Mucosa of stomach (tissue), 1 donor: ENCODE measurements around the gene ALDH16A1.

Experiments
- H3K27me3 ChIP-seq: one replicate; pipeline ENCODE4 v1.7.0; 2013; ENCODE audit warnings: mild to moderate bottlenecking, low read length; ENCODE audit not compliant: control insufficient read depth, insufficient read depth
- H3K36me3 ChIP-seq: one replicate; pipeline ENCODE4 v1.7.0; 2013; ENCODE audit warnings: low read length; ENCODE audit not compliant: control insufficient read depth, insufficient read depth
- H3K4me1 ChIP-seq: one replicate; pipeline ENCODE4 v1.7.0; 2013; ENCODE audit warnings: mild to moderate bottlenecking, low read length; ENCODE audit not compliant: control insufficient read depth, insufficient read depth
- H3K4me3 ChIP-seq: one replicate; pipeline ENCODE4 v1.7.0; 2013; ENCODE audit warnings: low read length
- H3K9ac ChIP-seq: one replicate; pipeline ENCODE4 v1.7.0; 2013; ENCODE audit warnings: mild to moderate bottlenecking, low read length, moderate library complexity
- H3K9me3 ChIP-seq: one replicate; pipeline ENCODE4 v1.7.0; 2013; ENCODE audit warnings: mild to moderate bottlenecking, low read length, moderate library complexity; ENCODE audit not compliant: control insufficient read depth
- donor health status: Pancreatic carcinoma.

ALDH16A1 gene

DNA sequence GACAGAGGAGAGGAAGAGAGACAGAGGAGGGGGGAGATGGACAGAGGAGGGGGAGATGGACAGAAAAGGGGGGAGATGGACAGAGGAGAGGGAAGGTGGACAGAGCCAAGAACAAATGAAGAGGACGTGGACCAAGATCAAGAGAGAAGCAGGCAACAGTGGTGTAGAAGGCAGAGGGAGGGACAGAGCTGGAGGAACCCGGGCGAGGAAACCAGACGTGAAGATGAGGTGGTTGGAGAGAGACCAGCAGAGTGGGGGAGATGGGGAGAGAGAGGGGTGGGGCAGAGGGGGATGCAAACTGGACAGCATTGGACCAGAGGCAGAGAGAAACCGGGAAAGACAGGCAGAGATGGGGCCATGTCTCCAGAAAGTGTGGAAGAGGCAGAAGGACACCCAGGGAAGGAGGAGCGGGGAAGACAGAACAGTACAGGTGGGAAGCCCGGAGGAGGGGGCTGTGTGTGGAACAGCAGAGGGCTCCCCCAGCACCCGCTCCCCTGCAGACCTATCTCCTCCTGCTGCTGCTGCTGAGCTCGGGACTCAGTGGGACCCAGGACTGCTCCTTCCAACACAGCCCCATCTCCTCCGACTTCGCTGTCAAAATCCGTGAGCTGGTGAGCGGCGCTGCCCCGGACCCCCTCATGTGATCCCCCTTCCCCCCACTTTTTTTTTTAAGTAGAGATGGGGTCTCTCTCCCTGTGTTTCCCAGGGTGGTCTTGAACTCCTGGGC is 22.3 kb downstream of the ALDH16A1 start:
- Histone ChIP-seq H3K36me3 (no peaks in the 10 kb centered on the region), H3K9me3 (no peaks in the 10 kb centered on the region), H3K27me3 (no peaks in the 10 kb centered on the region), H3K4me3 (no peak overlapping the region), H3K4me1 (peaks cover 6% of the 10 kb centered on the region), H3K9ac (peak overlapping the region; percentile 89)

DNA sequence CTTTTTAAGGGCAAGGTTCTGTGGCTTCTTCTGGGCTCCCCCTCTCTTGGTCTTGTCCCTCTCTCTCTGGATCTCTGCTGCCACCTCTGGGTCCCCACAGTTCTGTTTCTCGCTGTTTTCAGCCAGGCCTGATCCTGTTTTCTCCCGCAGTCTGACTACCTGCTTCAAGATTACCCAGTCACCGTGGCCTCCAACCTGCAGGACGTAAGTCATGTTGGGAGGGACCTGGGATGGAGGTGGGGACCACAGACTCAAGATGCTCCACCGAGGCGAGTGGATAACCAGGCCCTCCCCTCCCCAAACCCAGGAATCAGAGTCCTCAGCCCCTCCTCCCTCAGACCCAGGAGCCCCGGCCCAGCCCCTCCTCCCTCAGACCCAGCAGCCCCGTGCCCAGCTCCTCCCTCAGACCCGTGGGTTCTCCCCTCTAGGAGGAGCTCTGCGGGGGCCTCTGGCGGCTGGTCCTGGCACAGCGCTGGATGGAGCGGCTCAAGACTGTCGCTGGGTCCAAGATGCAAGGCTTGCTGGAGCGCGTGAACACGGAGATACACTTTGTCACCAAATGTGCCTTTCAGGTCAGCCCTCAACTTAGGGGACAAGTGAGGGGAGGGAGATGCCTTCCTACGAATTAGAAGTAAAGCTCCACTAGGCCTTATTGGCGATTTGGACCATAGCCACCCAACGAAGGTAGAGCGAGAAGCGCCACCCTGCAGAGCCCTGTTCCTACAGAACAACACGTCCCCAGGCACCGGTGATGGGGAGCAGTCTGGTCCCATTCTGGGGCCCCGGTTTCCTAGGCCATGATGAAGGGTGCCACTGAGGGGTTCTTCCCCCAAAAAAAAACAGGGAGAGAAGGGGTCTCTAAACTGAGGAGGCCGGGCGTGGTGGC is 23.2 kb downstream of the ALDH16A1 start:
- Histone ChIP-seq H3K4me1 (peaks cover 6% of the 10 kb centered on the region), H3K9me3 (no peaks in the 10 kb centered on the region), H3K36me3 (no peaks in the 10 kb centered on the region), H3K9ac (no peak overlapping the region), H3K4me3 (no peak overlapping the region), H3K27me3 (no peaks in the 10 kb centered on the region)

DNA sequence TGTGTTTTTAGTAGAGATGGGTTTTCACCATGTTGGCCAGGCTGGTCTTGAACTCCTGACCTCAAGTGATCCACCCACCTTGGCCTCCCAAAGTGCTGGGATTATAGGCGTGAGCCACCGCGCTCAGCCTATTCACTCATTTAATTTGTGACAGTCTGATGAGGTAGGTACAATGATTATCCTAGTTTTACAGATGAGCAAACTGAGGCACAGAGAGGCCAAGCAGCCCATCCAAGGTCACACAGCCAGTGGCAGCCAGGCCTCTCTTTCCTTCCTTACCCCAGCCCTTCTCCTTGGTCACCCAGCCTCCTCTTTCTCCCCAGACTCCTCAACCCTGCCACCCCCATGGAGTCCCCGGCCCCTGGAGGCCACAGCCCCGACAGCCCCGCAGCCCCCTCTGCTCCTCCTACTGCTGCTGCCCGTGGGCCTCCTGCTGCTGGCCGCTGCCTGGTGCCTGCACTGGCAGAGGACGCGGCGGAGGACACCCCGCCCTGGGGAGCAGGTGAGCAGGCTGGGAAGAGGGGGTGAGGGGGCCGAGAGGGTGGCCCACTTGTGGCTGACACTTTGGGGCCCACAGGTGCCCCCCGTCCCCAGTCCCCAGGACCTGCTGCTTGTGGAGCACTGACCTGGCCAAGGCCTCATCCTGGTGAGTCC is 27.1 kb downstream of the ALDH16A1 start:
- no peaks in the 10 kb centered on the region for H3K4me1 ChIP-seq
- no peak overlapping the region for H3K4me3 ChIP-seq
- H3K9me3 ChIP-seq: no peaks in the 10 kb centered on the region
- H3K36me3 ChIP-seq: no peaks in the 10 kb centered on the region
- no peaks in the 10 kb centered on the region for H3K27me3 ChIP-seq
- no peak overlapping the region for H3K9ac ChIP-seq

DNA sequence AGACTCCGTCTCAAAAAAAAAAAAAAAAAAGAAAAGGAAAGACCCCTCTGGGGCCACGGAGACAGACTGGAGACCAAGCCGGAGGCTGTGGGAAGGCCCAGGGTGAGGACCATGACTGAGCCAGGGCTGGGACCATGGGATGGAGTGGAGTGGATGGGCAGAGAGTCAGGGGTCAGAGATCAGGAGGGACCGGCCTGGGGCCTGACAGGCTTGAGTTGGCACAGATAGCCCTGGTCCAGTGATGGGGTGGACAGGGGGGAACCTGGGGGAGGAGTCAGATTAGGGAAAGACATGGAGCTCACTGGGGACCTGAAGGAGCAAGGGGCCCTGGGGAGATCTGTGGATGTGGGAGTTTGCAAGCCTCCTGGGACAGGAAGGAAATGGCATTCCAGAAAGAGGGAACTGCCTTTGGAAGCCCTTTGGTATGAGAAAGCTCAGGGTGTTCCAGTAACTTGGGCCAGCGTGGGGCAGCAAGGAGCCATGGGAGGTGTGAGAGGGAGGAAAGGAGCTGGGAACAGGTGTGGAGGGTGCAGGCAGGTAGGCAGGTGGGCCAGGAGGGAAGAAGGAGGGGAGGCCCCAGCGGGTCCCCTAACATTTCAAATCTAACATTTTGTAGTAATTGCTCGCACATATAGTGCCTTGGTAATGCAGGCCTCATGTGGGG is 28.1 kb downstream of the ALDH16A1 start:
- no peaks in the 10 kb centered on the region for H3K9me3 ChIP-seq
- no peaks in the 10 kb centered on the region for H3K36me3 ChIP-seq
- H3K4me1 ChIP-seq: no peaks in the 10 kb centered on the region
- no peak overlapping the region for H3K4me3 ChIP-seq
- H3K27me3 ChIP-seq: no peaks in the 10 kb centered on the region
- H3K9ac ChIP-seq: no peak overlapping the region

DNA sequence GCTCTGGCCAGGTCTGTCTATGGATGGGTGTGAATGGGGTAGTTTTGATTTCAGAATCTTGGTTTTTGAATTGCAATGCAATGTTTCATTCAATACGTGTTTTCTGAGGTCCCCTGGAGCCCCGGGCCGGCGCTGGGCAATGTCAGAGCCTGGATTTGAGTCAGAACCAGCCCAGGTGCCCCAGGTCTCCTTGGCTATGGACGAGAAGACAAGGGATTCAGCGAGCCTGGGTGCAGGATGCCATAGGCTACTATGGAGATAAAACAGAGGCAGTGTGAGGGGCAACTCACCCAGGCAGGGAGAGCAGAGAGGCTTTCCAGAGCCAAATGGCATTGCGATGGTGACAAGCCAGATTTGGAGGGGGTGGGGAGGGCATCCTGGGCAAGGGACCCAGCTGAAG is 33.2 kb downstream of the ALDH16A1 start:
- Histone ChIP-seq H3K4me3 (no peak overlapping the region), H3K9me3 (no peaks in the 10 kb centered on the region), H3K4me1 (peaks cover 22% of the 10 kb centered on the region), H3K9ac (no peak overlapping the region), H3K27me3 (no peaks in the 10 kb centered on the region), H3K36me3 (peaks cover 14% of the 10 kb centered on the region)

DNA sequence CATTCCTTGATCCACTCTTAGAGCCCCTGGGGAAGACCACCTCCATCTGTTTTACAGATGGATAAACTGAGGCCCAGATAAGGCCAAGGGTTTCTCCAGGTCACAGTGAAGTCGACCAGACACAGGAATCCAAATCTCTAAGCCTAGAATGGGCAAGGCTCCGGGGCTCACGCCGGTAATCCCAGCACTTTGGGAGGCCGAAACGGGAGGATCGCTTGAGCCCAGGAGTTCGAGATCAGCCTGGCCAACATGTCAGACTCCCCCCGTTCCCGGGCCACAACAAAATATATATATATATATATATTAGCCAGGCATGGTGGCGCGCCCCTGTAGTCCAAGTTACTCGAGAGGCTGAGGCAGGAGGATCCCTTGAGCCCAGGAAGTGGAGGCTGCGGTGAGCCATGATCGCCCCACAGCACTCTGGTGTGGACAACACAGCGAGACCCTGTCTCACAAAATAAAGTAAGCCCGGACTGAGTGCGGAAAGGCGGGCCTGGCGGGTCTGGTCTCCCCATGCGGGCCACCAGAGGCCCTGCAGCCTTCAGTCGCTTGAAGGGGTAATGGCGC is 33.8 kb downstream of the ALDH16A1 start:
- H3K4me1 ChIP-seq: peaks cover 22% of the 10 kb centered on the region
- no peaks in the 10 kb centered on the region for H3K9me3 ChIP-seq
- H3K9ac ChIP-seq: peak overlapping the region; percentile 51
- peaks cover 17% of the 10 kb centered on the region for H3K36me3 ChIP-seq
- H3K4me3 ChIP-seq: no peak overlapping the region
- H3K27me3 ChIP-seq: no peaks in the 10 kb centered on the region

DNA sequence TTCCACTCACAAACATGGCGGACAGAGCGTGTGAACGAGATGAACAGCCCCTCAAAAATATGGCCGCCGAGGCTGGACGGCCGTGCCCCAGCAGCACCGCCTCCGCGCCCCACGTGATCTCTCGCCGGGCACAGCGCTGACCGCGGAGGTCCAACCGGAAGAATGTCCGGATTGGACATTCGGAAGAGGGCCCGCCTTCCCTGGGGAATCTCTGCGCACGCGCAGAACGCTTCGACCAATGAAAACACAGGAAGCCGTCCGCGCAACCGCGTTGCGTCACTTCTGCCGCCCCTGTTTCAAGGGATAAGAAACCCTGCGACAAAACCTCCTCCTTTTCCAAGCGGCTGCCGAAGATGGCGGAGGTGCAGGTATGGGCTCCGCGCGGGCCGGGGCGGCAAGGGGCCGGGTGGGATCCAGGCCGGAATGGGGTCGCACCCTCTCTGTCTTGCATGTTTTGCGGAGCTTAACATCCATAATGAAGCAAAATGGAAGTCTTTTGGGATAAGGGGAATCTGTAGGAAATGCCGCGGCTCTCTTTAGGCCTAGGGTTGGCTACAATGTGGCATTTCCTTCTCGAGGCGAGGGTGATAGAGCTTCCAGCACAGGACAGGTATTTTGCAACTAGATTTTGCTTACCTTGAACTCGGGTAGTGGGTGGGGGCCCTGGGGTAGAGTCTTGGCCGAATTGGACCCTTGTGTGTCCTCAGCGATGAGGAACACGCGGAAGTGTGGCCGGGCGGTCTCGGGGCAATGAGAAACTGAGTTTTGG is 34.4 kb downstream of the ALDH16A1 start, which contains the start of gene RPL13A:
Gene RPL13A (plus strand): TSS at position 332 of the 769 bp plus-strand sequence. CDS start 22 bp downstream, at position 354.
- peaks cover 22% of the 10 kb centered on the region for H3K4me1 ChIP-seq
- H3K27me3 ChIP-seq: no peaks in the 10 kb centered on the region
- peak within 1 kb of the TSS; percentile 83 for H3K4me3 ChIP-seq
- H3K9me3 ChIP-seq: no peaks in the 10 kb centered on the region
- peaks cover 21% of the 10 kb centered on the region for H3K36me3 ChIP-seq
- H3K9ac ChIP-seq: peak within 1 kb of the TSS; percentile 96

DNA sequence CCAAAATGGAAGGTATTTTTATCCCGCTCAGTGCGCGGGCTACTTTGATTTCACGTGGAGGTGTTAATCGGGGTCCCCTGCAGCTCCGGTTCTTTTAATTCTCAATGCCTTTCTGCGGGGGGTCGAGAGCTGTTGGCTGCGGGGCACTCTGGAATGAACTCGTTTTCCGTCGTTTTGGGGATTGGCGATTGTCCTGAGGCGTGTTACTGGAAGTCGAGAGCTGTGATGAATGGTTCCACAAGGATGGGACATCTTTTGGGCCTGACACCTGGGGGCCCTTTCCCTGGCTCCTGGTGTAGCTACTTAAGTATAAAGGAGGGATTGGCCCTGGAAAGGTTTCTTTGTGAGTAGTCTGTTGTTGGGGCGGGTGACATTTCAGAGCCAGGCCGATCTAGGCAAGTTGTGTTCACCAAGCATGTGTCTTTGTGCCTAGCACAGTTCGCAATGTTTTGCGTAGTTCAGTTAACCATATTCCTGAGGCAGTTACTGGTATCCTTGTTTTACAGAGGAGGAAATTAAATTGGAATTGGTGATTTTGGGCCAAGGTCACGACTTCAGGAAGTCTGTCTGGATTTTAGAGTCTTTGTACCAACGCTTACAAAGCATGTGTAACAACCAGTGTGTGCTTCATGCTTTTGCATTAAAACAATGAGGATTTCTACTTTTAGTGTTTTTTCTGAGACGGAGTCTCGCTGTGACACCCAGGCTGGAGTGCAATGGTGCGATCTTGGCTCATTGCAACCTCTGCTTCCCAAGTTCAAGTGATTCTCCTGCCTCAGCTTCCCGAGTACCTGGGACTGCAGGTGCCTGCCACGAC is 35.2 kb downstream of the ALDH16A1 start:
- H3K4me3 ChIP-seq: peak overlapping the region; percentile 83
- H3K36me3 ChIP-seq: peaks cover 21% of the 10 kb centered on the region
- no peaks in the 10 kb centered on the region for H3K9me3 ChIP-seq
- peaks cover 22% of the 10 kb centered on the region for H3K4me1 ChIP-seq
- H3K27me3 ChIP-seq: no peaks in the 10 kb centered on the region
- H3K9ac ChIP-seq: peak overlapping the region; percentile 96

DNA sequence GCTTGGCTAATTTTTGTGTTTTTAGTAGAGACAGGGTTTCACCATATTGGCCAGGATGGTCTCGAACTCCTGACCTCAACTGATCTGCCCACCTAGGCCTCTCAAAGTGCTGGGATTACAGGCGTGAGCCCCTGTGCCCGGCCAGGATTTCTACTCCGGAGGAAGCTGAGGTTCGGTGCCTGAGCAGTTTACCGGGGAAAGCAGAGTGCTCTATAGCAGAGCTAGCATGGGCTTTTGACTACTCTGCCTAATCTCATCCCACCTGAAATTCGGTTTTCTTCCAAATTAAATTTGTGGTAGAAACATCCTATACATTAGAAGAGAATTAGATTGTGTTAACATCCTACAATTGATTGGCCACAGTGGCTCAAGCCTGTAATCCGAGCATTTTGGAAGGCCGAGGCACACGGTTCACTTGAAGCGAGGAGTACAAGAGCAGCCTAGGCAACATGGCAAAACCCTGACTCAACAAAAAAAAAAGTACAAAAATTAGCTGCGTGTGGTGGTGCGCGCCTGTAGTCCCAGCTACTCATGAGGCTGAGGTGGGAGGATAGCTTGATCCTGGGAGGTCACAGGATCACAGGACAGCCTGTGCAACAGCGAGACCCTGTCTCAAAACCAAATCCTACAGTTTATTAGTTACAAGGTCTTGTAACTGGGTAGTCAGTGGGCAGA is 36.0 kb downstream of the ALDH16A1 start:
- Histone ChIP-seq H3K27me3 (no peaks in the 10 kb centered on the region), H3K9ac (peak overlapping the region; percentile 96), H3K36me3 (peaks cover 21% of the 10 kb centered on the region), H3K4me3 (peak overlapping the region; percentile 83), H3K4me1 (peaks cover 22% of the 10 kb centered on the region), H3K9me3 (no peaks in the 10 kb centered on the region)

DNA sequence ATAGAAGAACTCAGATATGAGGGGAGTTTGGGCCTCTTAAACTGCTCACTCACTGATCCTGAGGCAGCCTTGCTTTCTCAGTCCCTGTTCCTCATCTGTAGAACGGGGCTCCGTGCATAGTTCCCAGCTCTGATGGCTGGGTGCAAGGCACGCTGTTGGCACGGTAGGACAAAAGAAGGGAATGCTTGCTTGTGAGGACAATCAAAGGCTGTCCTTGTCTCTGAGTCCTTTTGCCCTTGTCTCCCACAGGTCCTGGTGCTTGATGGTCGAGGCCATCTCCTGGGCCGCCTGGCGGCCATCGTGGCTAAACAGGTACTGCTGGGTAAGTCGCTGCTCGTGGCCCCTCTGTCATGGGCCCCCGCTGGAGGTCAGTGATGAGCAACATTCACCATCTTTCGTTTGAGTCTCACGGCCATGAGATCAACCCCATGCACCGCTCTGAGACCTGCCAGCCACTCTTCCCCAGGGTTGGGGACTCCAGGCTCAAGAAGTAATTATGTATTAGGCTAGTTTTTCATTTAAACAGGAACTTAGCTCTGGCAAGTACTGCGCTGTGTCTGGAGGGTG is 36.7 kb downstream of the ALDH16A1 start:
- Histone ChIP-seq H3K9ac (peak overlapping the region; percentile 96), H3K4me3 (no peak overlapping the region), H3K9me3 (no peaks in the 10 kb centered on the region), H3K36me3 (peaks cover 21% of the 10 kb centered on the region), H3K4me1 (peaks cover 22% of the 10 kb centered on the region), H3K27me3 (no peaks in the 10 kb centered on the region)
